HepG2 (cell line): Measurements from ENCODE around the gene LMF2. TPM values are rescaled to one million over a fixed set of nuclear protein-coding genes. Genes with fewer than 3 reads are reported as not detected.
A peak's percentile ranks its signal among the peaks of the same experiment; 100 is the strongest.

Experiments used
- ARNTL ChIP-seq: sonication (generic); formaldehyde crosslinking; IDR thresholded peaks from 2 replicates; pipeline ENCODE4 v1.4.0; 2020; ENCODE audit warnings: mild to moderate bottlenecking, missing genetic modification reagents
- CC2D1A ChIP-seq: sonication (generic); formaldehyde crosslinking; IDR thresholded peaks from 2 replicates; pipeline ENCODE4 v1.8.1; 2023; ENCODE audit warnings: mild to moderate bottlenecking, missing genetic modification reagents
- GTF2F1 ChIP-seq: fragments of 150-350 bp; IDR thresholded peaks from 2 replicates; pipeline ENCODE4 v1.6.1; 2014; ENCODE audit warnings: low read length
- KLF6 ChIP-seq: IDR thresholded peaks from 2 replicates; pipeline ENCODE4 v1.8.0; 2016; ENCODE audit warnings: missing biosample characterization, missing genetic modification reagents
- MTA3 ChIP-seq: sonication (generic); formaldehyde crosslinking; IDR thresholded peaks from 2 replicates; pipeline ENCODE4 v1.4.0; 2020; ENCODE audit warnings: missing genetic modification reagents
- NFYB ChIP-seq: sonication (generic); formaldehyde crosslinking; IDR thresholded peaks from 2 replicates; pipeline ENCODE4 v1.4.0; 2020; ENCODE audit warnings: missing genetic modification reagents
- TOPORS ChIP-seq: sonication (generic); formaldehyde crosslinking; IDR thresholded peaks from 2 replicates; pipeline ENCODE4 v1.8.0; 2023; ENCODE audit warnings: mild to moderate bottlenecking, missing genetic modification reagents
- ZBTB1 ChIP-seq: sonication (generic); formaldehyde crosslinking; IDR thresholded peaks from 2 replicates; pipeline ENCODE4 v1.4.0; 2020; ENCODE audit warnings: missing genetic modification reagents, borderline replicate concordance
- ZBTB7A ChIP-seq: sonication (generic); formaldehyde crosslinking; IDR thresholded peaks from 2 replicates; pipeline ENCODE4 v1.8.0; 2022; ENCODE audit warnings: mild to moderate bottlenecking, missing genetic modification reagents
- ZNF253 ChIP-seq: sonication (generic); formaldehyde crosslinking; IDR thresholded peaks from 2 replicates; pipeline ENCODE4 v1.8.0; 2022; ENCODE audit warnings: mild to moderate bottlenecking, missing genetic modification reagents, borderline replicate concordance
- ZNF34 ChIP-seq: sonication (generic); formaldehyde crosslinking; IDR thresholded peaks from 2 replicates; pipeline ENCODE4 v1.4.0; 2020; ENCODE audit warnings: mild to moderate bottlenecking, missing genetic modification reagents, borderline replicate concordance
- ZNF761 ChIP-seq: sonication (generic); formaldehyde crosslinking; conservative IDR thresholded peaks from 2 replicates; pipeline ENCODE4 v1.4.0; 2020; ENCODE audit warnings: mild to moderate bottlenecking, missing genetic modification reagents
- ZNF781 ChIP-seq: sonication (generic); formaldehyde crosslinking; IDR thresholded peaks from 2 replicates; pipeline ENCODE4 v1.5.1; 2020; ENCODE audit warnings: borderline replicate concordance, mild to moderate bottlenecking, missing genetic modification reagents; ENCODE audit errors: not compliant biosample characterization
- ZNF790 ChIP-seq: sonication (generic); formaldehyde crosslinking; IDR thresholded peaks from 2 replicates; pipeline ENCODE4 v1.8.0; 2022; ENCODE audit warnings: missing genetic modification reagents, mild to moderate bottlenecking, borderline replicate concordance
- ZSCAN31 ChIP-seq: sonication (generic); formaldehyde crosslinking; IDR thresholded peaks from 2 replicates; pipeline ENCODE4 v1.5.0; 2020; ENCODE audit warnings: low read depth, mild to moderate bottlenecking, missing genetic modification reagents
- polyA plus RNA-seq, 8 experiments: library from polyadenylated mRNA; depleted of rRNA in 3 of 8; stranded (reverse) in 7 of 8; unstranded in 1 of 8; fragments of >200 nt; fragmentation: Illumina TruSeq in 4 of 8; extraction: Trizol in 4 of 8; gene quantifications; 2 replicates each; pipeline versions ENCODE4 v1.2.1 to v1.2.3, GENCODE V29; 2011 to 2016; ENCODE audit warnings: low read depth in 4 of 8, missing spikeins in 1 of 8, mixed read lengths in 1 of 8; ENCODE audit not compliant: insufficient read depth in 1 of 8
- total RNA-seq, 5 experiments: library from RNA; depleted of rRNA; stranded (reverse); fragments of >200 nt; fragmentation: Illumina TruSeq; extraction: Trizol; gene quantifications; 2 replicates each; pipeline ENCODE4 v1.2.3, GENCODE V29; 2016; ENCODE audit warnings: low read depth in 1 of 5
- TF ChIP-seq, protein P1 (sequence below): sonication (generic); formaldehyde crosslinking; IDR thresholded peaks from 2 replicates; pipeline ENCODE4 v1.8.0; 2022; ENCODE audit warnings: mild to moderate bottlenecking, missing genetic modification reagents; ENCODE audit not compliant: insufficient replicate concordance
- TF ChIP-seq, protein P2 (sequence below): sonication (generic); formaldehyde crosslinking; IDR thresholded peaks from 2 replicates; pipeline ENCODE4 v1.5.0; 2020; ENCODE audit warnings: mild to moderate bottlenecking, missing genetic modification reagents, borderline replicate concordance
- TF ChIP-seq, protein P3 (sequence below): sonication (generic); formaldehyde crosslinking; IDR thresholded peaks from 2 replicates; pipeline ENCODE4 v1.4.0; 2020; ENCODE audit warnings: mild to moderate bottlenecking, missing genetic modification reagents, borderline replicate concordance
- TF ChIP-seq, protein P4 (sequence below): IDR thresholded peaks from 2 replicates; pipeline ENCODE4 v1.6.1; 2016; ENCODE audit warnings: mild to moderate bottlenecking
- TF ChIP-seq, protein P5 (sequence below): sonication (generic); formaldehyde crosslinking; IDR thresholded peaks from 2 replicates; pipeline ENCODE4 v1.5.0; 2020; ENCODE audit warnings: missing genetic modification reagents

LMF2 gene
- total and polyA plus RNA-seq, 2 of the 13 experiments (the other 11 are each of a cell fraction or from before 2014, with no cell fraction given), result 23.3 to 30.6 TPM

DNA sequence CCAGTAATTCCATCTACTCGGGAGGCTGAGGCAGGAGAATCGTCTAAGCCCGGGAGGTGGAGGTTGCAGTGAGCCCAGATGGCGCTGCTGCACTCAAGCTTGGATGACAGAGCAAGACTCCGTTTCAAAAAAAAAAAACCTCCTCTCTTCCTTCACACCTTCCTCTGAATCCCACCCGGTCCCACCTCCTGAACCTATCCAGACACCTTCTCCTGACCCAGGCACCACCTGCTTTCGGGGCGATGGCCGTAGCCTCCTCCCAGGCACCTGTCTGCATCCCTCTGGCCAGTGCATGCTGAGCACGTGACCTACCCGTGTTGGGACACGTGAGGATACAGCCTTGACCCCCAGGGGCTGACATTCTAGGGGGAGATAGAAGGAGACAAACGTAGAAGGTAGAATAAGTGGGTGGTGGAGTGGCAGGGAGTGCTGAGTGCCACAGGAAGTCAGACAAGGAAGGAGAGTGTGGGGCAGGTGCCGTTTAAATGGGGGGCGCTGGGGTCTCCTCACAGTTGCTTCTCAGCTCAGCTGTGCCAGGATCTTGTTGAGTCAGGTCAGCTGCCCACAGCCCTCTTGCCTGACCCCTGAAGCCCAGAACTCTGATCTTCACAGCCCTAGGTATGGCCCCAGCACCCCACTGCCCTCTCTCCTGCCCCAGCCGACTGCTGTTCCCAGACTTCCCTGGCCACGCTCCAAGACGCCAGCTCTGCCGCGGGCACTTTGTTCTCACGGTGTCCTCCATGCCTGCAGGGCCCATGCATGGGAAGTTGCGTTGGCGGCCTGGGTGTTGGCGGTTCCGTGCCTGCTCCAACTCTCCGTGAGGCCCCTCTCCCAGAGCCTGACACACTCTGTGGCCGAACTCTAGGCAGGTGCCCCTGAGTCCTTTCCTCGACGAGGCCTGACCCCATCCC lies 22.0 kb downstream of the LMF2 start (continued):
- TF ChIP-seq ZNF761 (CRISPR knock-in tag), result no peak; the same call in 1 of the 2 replicates
- TF ChIP-seq CC2D1A (CRISPR knock-in tag), result no peak
- no peak for TF ChIP-seq ZBTB1 (CRISPR knock-in tag)
- TF ChIP-seq, protein P1, sequence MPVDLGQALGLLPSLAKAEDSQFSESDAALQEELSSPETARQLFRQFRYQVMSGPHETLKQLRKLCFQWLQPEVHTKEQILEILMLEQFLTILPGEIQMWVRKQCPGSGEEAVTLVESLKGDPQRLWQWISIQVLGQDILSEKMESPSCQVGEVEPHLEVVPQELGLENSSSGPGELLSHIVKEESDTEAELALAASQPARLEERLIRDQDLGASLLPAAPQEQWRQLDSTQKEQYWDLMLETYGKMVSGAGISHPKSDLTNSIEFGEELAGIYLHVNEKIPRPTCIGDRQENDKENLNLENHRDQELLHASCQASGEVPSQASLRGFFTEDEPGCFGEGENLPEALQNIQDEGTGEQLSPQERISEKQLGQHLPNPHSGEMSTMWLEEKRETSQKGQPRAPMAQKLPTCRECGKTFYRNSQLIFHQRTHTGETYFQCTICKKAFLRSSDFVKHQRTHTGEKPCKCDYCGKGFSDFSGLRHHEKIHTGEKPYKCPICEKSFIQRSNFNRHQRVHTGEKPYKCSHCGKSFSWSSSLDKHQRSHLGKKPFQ (CRISPR knock-in tag), result no peak
- TF ChIP-seq ZSCAN31 (CRISPR knock-in tag), result no peak
- peak; percentile 100 for TF ChIP-seq ARNTL (CRISPR knock-in tag)
- TF ChIP-seq, protein P2, sequence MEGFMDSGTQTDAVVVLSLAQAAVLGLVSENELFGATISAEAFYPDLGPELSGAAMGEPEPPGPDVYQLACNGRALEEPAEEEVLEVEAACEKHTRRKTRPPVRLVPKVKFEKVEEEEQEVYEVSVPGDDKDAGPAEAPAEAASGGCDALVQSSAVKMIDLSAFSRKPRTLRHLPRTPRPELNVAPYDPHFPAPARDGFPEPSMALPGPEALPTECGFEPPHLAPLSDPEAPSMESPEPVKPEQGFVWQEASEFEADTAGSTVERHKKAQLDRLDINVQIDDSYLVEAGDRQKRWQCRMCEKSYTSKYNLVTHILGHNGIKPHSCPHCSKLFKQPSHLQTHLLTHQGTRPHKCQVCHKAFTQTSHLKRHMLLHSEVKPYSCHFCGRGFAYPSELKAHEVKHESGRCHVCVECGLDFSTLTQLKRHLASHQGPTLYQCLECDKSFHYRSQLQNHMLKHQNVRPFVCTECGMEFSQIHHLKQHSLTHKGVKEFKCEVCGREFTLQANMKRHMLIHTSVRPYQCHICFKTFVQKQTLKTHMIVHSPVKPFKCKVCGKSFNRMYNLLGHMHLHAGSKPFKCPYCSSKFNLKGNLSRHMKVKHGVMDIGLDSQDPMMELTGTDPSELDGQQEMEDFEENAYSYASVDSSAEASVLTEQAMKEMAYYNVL, result no peak
- TF ChIP-seq KLF6 (CRISPR knock-in tag), result peak; percentile 43; the same call in 1 of the 2 replicates
- TF ChIP-seq ZBTB7A (CRISPR knock-in tag), result peak; percentile 83; the same call in 1 of the 2 replicates
- TF ChIP-seq, protein P3, sequence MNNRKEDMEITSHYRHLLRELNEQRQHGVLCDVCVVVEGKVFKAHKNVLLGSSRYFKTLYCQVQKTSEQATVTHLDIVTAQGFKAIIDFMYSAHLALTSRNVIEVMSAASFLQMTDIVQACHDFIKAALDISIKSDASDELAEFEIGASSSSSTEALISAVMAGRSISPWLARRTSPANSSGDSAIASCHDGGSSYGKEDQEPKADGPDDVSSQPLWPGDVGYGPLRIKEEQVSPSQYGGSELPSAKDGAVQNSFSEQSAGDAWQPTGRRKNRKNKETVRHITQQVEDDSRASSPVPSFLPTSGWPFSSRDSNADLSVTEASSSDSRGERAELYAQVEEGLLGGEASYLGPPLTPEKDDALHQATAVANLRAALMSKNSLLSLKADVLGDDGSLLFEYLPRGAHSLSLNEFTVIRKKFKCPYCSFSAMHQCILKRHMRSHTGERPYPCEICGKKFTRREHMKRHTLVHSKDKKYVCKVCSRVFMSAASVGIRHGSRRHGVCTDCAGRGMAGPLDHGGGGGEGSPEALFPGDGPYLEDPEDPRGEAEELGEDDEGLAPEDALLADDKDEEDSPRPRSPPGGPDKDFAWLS (CRISPR knock-in tag), result no peak
- TF ChIP-seq, protein P4, sequence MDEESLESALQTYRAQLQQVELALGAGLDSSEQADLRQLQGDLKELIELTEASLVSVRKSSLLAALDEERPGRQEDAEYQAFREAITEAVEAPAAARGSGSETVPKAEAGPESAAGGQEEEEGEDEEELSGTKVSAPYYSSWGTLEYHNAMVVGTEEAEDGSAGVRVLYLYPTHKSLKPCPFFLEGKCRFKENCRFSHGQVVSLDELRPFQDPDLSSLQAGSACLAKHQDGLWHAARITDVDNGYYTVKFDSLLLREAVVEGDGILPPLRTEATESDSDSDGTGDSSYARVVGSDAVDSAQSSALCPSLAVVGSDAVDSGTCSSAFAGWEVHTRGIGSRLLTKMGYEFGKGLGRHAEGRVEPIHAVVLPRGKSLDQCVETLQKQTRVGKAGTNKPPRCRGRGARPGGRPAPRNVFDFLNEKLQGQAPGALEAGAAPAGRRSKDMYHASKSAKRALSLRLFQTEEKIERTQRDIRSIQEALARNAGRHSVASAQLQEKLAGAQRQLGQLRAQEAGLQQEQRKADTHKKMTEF (CRISPR knock-in tag), result peak; percentile 81
- TF ChIP-seq, protein P5, sequence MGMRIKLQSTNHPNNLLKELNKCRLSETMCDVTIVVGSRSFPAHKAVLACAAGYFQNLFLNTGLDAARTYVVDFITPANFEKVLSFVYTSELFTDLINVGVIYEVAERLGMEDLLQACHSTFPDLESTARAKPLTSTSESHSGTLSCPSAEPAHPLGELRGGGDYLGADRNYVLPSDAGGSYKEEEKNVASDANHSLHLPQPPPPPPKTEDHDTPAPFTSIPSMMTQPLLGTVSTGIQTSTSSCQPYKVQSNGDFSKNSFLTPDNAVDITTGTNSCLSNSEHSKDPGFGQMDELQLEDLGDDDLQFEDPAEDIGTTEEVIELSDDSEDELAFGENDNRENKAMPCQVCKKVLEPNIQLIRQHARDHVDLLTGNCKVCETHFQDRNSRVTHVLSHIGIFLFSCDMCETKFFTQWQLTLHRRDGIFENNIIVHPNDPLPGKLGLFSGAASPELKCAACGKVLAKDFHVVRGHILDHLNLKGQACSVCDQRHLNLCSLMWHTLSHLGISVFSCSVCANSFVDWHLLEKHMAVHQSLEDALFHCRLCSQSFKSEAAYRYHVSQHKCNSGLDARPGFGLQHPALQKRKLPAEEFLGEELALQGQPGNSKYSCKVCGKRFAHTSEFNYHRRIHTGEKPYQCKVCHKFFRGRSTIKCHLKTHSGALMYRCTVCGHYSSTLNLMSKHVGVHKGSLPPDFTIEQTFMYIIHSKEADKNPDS, result no peak
- TF ChIP-seq NFYB, result no peak
- TF ChIP-seq ZNF790 (CRISPR knock-in tag), result no peak
- TF ChIP-seq ZNF253 (CRISPR knock-in tag), result no peak
- TF ChIP-seq MTA3 (CRISPR knock-in tag), result no peak
- TF ChIP-seq TOPORS, result peak; percentile 72; the same call in 1 of the 2 replicates
- TF ChIP-seq ZNF781 (CRISPR knock-in tag), result peak; percentile 86
- no peak for TF ChIP-seq ZNF34 (CRISPR knock-in tag)
- no peak for TF ChIP-seq GTF2F1
